HG02759 (cell line): ENCODE data around the gene TENM3.

ENCODE experiments used
- ATAC-seq: cut with Tn5 transposase; IDR thresholded peaks from one replicate; pipeline ENCODE4 v1.9.1; 2021; ENCODE audit warnings: mild to moderate bottlenecking, moderate library complexity; ENCODE audit not compliant: unreplicated experiment

Gene TENM3

GRCh38 chr4:182286035-182286434 lies 42.8 kb downstream of the TENM3 start:
- ATAC-seq, result no peak

- ATAC-seq, result no peak
These were observed 43.7 kb downstream of the TENM3 start for GRCh38 chr4:182286931-182287330.

GRCh38 chr4:182288534-182288933 lies 45.3 kb downstream of the TENM3 start:
- no peak for ATAC-seq

GRCh38 chr4:182289809-182290208 lies 46.6 kb downstream of the TENM3 start:
- no peak for ATAC-seq

GRCh38 chr4:182291175-182291574 lies 48.0 kb downstream of the TENM3 start:
- ATAC-seq, result no peak

- ATAC-seq, result no peak
These were observed 48.5 kb downstream of the TENM3 start for GRCh38 chr4:182291597-182292270.

- ATAC-seq, result no peak
These were observed 49.4 kb downstream of the TENM3 start for GRCh38 chr4:182292612-182293011.

GRCh38 chr4:182293691-182294255 lies 50.6 kb downstream of the TENM3 start:
- no peak for ATAC-seq

GRCh38 chr4:182294451-182294850 lies 51.2 kb downstream of the TENM3 start:
- no peak for ATAC-seq

- no peak for ATAC-seq
These were observed 54.5 kb downstream of the TENM3 start for GRCh38 chr4:182297659-182298058.

GRCh38 chr4:182301736-182302135 lies 58.5 kb downstream of the TENM3 start:
- ATAC-seq, result no peak

- ATAC-seq, result no peak
These were observed 60.6 kb downstream of the TENM3 start for GRCh38 chr4:182303847-182304246.

GRCh38 chr4:182306792-182307507 lies 63.7 kb downstream of the TENM3 start:
- ATAC-seq, result no peak

GRCh38 chr4:182307746-182308145 lies 64.5 kb downstream of the TENM3 start:
- ATAC-seq, result no peak

- ATAC-seq, result no peak
These were observed 66.7 kb downstream of the TENM3 start for GRCh38 chr4:182309877-182310276.

- ATAC-seq, result no peak
These were observed 67.1 kb downstream of the TENM3 start for GRCh38 chr4:182310316-182310715.

GRCh38 chr4:182310962-182311361 lies 67.8 kb downstream of the TENM3 start:
- ATAC-seq, result no peak

- ATAC-seq, result no peak
These were observed 71.3 kb downstream of the TENM3 start for GRCh38 chr4:182314537-182314936.

- no peak for ATAC-seq
These were observed 75.1 kb downstream of the TENM3 start for GRCh38 chr4:182318256-182318655.

- no peak for ATAC-seq
These were observed 76.9 kb downstream of the TENM3 start for GRCh38 chr4:182320092-182320491.

- ATAC-seq, result no peak
These were observed 77.4 kb downstream of the TENM3 start for GRCh38 chr4:182320580-182320979.

- no peak for ATAC-seq
These were observed 81.1 kb downstream of the TENM3 start for GRCh38 chr4:182324282-182324681.
